Esophagus muscularis mucosa (tissue), 4 donors: ENCODE data around the gene HSDL2. TPM values are rescaled to one million over a fixed set of nuclear protein-coding genes. Genes with fewer than 3 reads are reported as not detected.
"Not testable (repeated sequence)": the region's sequence is repeated elsewhere in the genome, so short reads cannot be mapped to it uniquely, and the experiment has no call there.

Experiments
- DNase-seq: peaks from one replicate; pipeline ENCODE4 v3.0.0-alpha.2; 2017; ENCODE audit errors: extremely low spot score
- H3K27ac ChIP-seq, 4 donors: fragments of 200-600 bp; sonication (generic); replicated peaks in 1 of 4; 1 replicate in 3 of 4; 2 replicates in 1 of 4; pipeline ENCODE4 v1.5.1; 2016 to 2019; ENCODE audit warnings: mild to moderate bottlenecking in 1 of 4
- H3K27me3 ChIP-seq, 4 donors: fragments of 200-600 bp; sonication (generic); one replicate each; pipeline versions ENCODE4 v1.5.1 to v1.6.0; 2016 to 2019
- H3K36me3 ChIP-seq, 4 donors: fragments of 200-600 bp; sonication (generic); one replicate each; pipeline ENCODE4 v1.5.1; 2016 to 2019
- H3K4me1 ChIP-seq, 4 donors: fragments of 200-600 bp; sonication (generic); one replicate each; pipeline ENCODE4 v1.5.1; 2016 to 2019
- H3K4me3 ChIP-seq, 4 donors: fragments of 200-600 bp; sonication (generic); 1 replicate in 2 of 4; 2 replicates in 2 of 4; pipeline ENCODE4 v1.5.1; 2016 to 2019; ENCODE audit warnings: mild to moderate bottlenecking in 4 of 4, moderate library complexity in 1 of 4
- H3K9me3 ChIP-seq, 4 donors: fragments of 200-600 bp; sonication (generic); 1 replicate in 3 of 4; 2 replicates in 1 of 4; pipeline ENCODE4 v1.5.1; 2016 to 2019
- CTCF ChIP-seq, 3 experiments: fragments of 200-600 bp in 2 of 3; fragments of 450-650 bp in 1 of 3; sonication (generic) in 2 of 3; IDR thresholded peaks; one replicate each; pipeline ENCODE4 v1.5.1; 2017 to 2019; ENCODE audit warnings: antibody characterized with exemption in 3 of 3, mild to moderate bottlenecking in 2 of 3, moderate library complexity in 1 of 3
- EP300 ChIP-seq: sonication (generic); formaldehyde crosslinking; IDR thresholded peaks from one replicate; pipeline ENCODE4 v1.6.1; 2017; ENCODE audit warnings: antibody characterized with exemption
- POLR2A ChIP-seq: fragments of 450-650 bp; IDR thresholded peaks from one replicate; pipeline ENCODE4 v1.6.1; 2017; ENCODE audit warnings: antibody characterized with exemption, moderate library complexity, mild to moderate bottlenecking, low read depth
- POLR2AphosphoS5 ChIP-seq, 2 donors: sonication (generic); formaldehyde crosslinking; IDR thresholded peaks; one replicate each; pipeline ENCODE4 v1.6.1; 2017; ENCODE audit warnings: antibody characterized with exemption in 2 of 2
- WGBS: methylation state at CpG from one replicate; pipeline ENCODE4 v1.1.5; 2018; 5-methylcytosine and 5-hydroxymethylcytosine counted together
- intact Hi-C: fragments of 100-400 bp; cut with DNase I; formaldehyde crosslinking; loops from one replicate; pipeline ENCODE4 v1.15.1; 2023
- total RNA-seq, 4 donors: library from RNA; depleted of rRNA; stranded (reverse); fragments of >200 nt; gene quantifications; one replicate each; pipeline versions ENCODE4 v1.1.0 to v1.2.1, GENCODE V29; 2016

The HSDL2 gene
- total RNA-seq, 4 donors from 2014 or later: 34.3 to 73.1 (median 50.0) TPM

GRCh38 chr9:112382066-112382465 lies 2.2 kb downstream of the HSDL2 start:
- TF ChIP-seq CTCF (IDR thresholded peaks at IDR 0.05) (no peak), POLR2AphosphoS5 (IDR thresholded peaks at IDR 0.05) (no peak), EP300 (no peak), POLR2A (no peak)
- Histone ChIP-seq H3K36me3 (peaks cover 0 to 4% (median 0%) of the 10 kb centered on the region in 4 donors), H3K4me1 (peaks cover 42 to 68% (median 60%) of the 10 kb centered on the region in 4 donors), H3K27me3 (no peaks in the 10 kb centered on the region), H3K9me3 (no peaks in the 10 kb centered on the region), H3K27ac (no peak overlapping the region), H3K4me3 (no peak overlapping the region)
- DNase-seq: no peak
- 96% methylated on average over 7 of the region's 7 CpGs for WGBS
- intact Hi-C loops: no loop called here

- H3K4me3 ChIP-seq: no peak overlapping the region
- H3K9me3 ChIP-seq: no peaks in the 10 kb centered on the region
- H3K27ac ChIP-seq: no peak overlapping the region
- peaks cover 0 to 7% (median under 1%) of the 10 kb centered on the region in 4 donors for H3K36me3 ChIP-seq
- TF ChIP-seq POLR2AphosphoS5 (IDR thresholded peaks at IDR 0.05): no peak
- 82% methylated on average over 11 of the region's 11 CpGs for WGBS
- no peaks in the 10 kb centered on the region for H3K27me3 ChIP-seq
- DNase-seq: no peak
- H3K4me1 ChIP-seq: peaks cover 36 to 61% (median 53%) of the 10 kb centered on the region in 4 donors
- intact Hi-C loops: no loop called here
Observed at GRCh38 chr9:112382501-112383364, 2.8 kb downstream of the HSDL2 start.

- Histone ChIP-seq H3K9me3 (no peaks in the 10 kb centered on the region), H3K4me3 (no peak overlapping the region), H3K27me3 (no peaks in the 10 kb centered on the region), H3K36me3 (peaks cover 0 to 10% (median 3%) of the 10 kb centered on the region in 4 donors), H3K4me1 (peaks cover 29 to 49% (median 41%) of the 10 kb centered on the region in 4 donors), H3K27ac (peak overlapping the region in 3 of 4 donors; percentile 10 to 22 (median 13))
- no peak for TF ChIP-seq POLR2AphosphoS5 (IDR thresholded peaks at IDR 0.05)
- TF ChIP-seq POLR2A: no peak
- no peak for TF ChIP-seq CTCF (IDR thresholded peaks at IDR 0.05)
- TF ChIP-seq EP300: no peak
- DNase-seq: no peak
- intact Hi-C loops: no loop called here
- WGBS: 63% methylated on average over 1 of the region's 1 CpG
Observed at GRCh38 chr9:112384219-112384618, 4.3 kb downstream of the HSDL2 start.

- peaks cover 29 to 49% (median 41%) of the 10 kb centered on the region in 4 donors for H3K4me1 ChIP-seq
- DNase-seq: no peak
- WGBS: 60% methylated on average over 5 of the region's 5 CpGs
- no peak overlapping the region for H3K4me3 ChIP-seq
- intact Hi-C loops: no loop called here
- no peaks in the 10 kb centered on the region for H3K27me3 ChIP-seq
- no peaks in the 10 kb centered on the region for H3K9me3 ChIP-seq
- H3K27ac ChIP-seq: peak overlapping the region in 3 of 4 donors; percentile 10 to 22 (median 13)
- peaks cover 0 to 10% (median 3%) of the 10 kb centered on the region in 4 donors for H3K36me3 ChIP-seq
- TF ChIP-seq EP300: no peak
- TF ChIP-seq POLR2AphosphoS5 (IDR thresholded peaks at IDR 0.05): no peak
- TF ChIP-seq CTCF (IDR thresholded peaks at IDR 0.05): no peak
- no peak for TF ChIP-seq POLR2A
Observed at GRCh38 chr9:112384690-112385089, 4.8 kb downstream of the HSDL2 start.

- Histone ChIP-seq H3K36me3 (peaks cover 0 to 10% (median 3%) of the 10 kb centered on the region in 4 donors), H3K4me1 (peaks cover 19 to 33% (median 26%) of the 10 kb centered on the region in 4 donors), H3K27me3 (no peaks in the 10 kb centered on the region), H3K27ac (no peak overlapping the region), H3K4me3 (no peak overlapping the region), H3K9me3 (no peaks in the 10 kb centered on the region)
- DNase-seq: no peak
- whole genome bisulfite sequencing: 96% methylated on average over 3 of the region's 3 CpGs
- intact Hi-C loops: no loop called here
- no peak for TF ChIP-seq POLR2A
- no peak for TF ChIP-seq CTCF (IDR thresholded peaks at IDR 0.05)
- TF ChIP-seq POLR2AphosphoS5 (IDR thresholded peaks at IDR 0.05): no peak
- no peak for TF ChIP-seq EP300
Observed at GRCh38 chr9:112387115-112387514, 7.2 kb downstream of the HSDL2 start.

- intact Hi-C loops, H3K27ac ChIP-seq, H3K27me3 ChIP-seq, H3K4me3 ChIP-seq, H3K36me3 ChIP-seq, DNase-seq, H3K4me1 ChIP-seq, H3K9me3 ChIP-seq: not testable (repeated sequence)
- WGBS: 100% methylated on average over 3 of the region's 3 CpGs
Observed at GRCh38 chr9:112389897-112390296, 10.0 kb downstream of the HSDL2 start.

GRCh38 chr9:112391936-112392560 lies 12.1 kb downstream of the HSDL2 start:
- H3K27ac ChIP-seq, H3K9me3 ChIP-seq, H3K4me1 ChIP-seq, intact Hi-C loops, H3K4me3 ChIP-seq, H3K36me3 ChIP-seq, DNase-seq, H3K27me3 ChIP-seq: not testable (repeated sequence)
- 85% methylated on average over 4 of the region's 4 CpGs for WGBS
